Astrocyte of the hippocampus (primary cell): Measurements from ENCODE around the gene CCDC81.
"Not testable (repeated sequence)": the region's sequence is repeated elsewhere in the genome, so short reads cannot be mapped to it uniquely, and the experiment has no call there.

ENCODE experiments used
- DNase-seq: peaks from one replicate; pipeline ENCODE4 v3.0.0; 2011; ENCODE audit warnings: low read depth, low spot score

Gene CCDC81

DNA sequence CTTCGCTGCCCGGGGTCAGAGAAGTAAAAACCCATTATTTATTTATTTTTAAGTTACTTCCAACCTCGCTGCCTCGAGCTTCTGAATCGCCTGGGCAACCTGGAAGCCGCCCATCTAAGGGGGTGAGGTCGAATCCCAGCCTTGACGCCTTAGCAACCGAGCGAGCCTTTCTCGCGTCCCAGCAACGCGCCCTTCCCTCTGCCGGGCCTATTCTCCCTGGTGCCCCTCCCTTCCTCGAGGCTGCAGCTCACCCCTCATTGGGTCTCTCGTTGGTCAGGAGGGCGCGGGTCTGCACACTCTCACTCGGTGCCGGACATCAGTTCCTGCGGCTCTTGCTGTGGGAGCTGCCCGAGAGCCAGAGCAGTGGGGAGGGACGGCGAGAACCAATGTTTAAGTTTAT lies at the start of gene CCDC81:
Gene CCDC81 (plus strand): TSS at position 302 of the 400 bp plus-strand sequence. CDS start 277 bp downstream, outside the sequence.
- DNase-seq, result peak; percentile 55

- DNase-seq, result no peak
These were observed 39.4 kb upstream of the CCDC81 start for GRCh38 chr11:86335131-86335767.

GRCh38 chr11:86337227-86337626 lies 37.5 kb upstream of the CCDC81 start:
- no peak for DNase-seq

DNA sequence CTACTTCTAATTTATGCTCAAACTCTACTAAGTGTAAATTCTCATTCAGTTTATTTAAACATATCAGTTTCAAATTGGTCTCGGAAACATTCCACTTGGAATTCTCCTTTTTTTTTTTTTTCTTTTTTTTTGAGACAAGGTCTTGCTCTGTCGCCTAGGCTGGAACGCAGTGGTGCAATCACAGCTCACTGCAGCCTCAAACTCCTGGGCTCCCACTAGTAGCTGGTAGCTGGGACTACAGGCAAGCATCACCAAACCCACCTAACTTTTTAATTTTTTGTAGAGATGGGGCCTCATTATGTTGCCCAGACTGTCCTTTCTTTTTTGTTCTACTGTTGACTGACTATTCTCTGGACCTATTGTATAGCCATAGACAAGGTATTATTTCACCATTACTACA lies 33.3 kb upstream of the CCDC81 start:
- DNase-seq, result no peak

GRCh38 chr11:86346513-86346912 lies 28.2 kb upstream of the CCDC81 start:
- DNase-seq, result no peak

GRCh38 chr11:86355256-86355655 lies 19.4 kb upstream of the CCDC81 start:
- no peak for DNase-seq

DNA sequence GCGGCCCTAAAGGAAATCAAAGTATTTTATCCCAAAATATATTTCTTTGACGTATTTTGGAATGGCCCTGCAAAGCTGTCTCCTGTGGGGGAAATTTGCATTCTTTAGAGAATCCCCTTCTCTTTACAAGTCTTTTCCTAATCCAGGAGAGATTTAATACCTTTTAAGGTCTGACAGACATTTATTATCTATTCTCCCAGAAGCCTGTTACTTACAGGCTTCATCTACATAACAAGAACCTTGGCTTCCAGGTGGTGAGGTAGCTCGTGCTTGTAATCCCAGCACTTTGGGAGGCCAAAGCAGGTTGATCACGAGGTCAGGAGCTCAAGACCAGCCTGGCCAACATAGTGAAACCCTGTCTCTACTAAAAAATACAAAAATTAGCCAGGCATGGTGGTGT lies 17.3 kb upstream of the CCDC81 start:
- DNase-seq, result not testable (repeated sequence)

DNA sequence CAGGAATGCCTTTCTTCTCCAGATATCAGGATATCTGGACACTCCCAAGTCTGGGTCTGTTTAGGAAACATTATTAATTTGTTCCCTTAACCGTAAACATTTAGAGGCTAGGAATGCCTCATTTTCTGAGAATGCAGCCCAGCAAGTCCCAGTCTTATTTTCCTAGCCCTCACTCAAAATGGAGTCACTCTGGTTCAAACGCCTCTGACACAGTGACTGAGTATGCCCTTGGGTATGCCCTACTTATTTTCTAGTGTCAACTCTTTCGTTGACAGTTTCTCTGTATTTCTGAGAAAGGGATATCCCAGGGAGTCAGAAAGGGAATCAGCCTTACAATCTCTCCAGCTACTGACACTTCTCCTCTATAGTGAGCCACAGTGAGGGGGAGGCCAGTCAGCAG lies 16.0 kb upstream of the CCDC81 start:
- no peak for DNase-seq

GRCh38 chr11:86360775-86361395 lies 13.8 kb upstream of the CCDC81 start:
- DNase-seq, result peak; percentile 31

DNA sequence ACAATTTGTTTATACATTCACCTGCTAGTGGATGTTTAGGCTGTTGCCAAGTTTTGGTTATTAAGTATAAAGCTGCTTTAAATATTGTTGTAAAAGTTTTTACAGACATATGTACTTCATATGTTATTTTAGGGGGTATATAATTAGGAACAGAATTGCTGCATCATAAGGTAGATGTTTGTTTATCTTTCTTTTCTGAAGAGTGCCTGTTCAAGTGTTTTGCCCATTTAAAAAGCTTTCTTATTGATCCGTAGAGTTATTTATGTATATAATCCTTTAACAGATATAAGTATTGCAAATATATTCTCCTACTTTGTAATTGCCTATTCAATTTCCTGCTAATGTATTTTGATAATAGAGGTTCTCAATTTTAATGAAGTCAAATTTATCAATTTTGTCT lies 11.3 kb upstream of the CCDC81 start:
- DNase-seq, result no peak

GRCh38 chr11:86365546-86365945 lies 9.1 kb upstream of the CCDC81 start:
- DNase-seq, result no peak

- DNase-seq, result no peak
These were observed 5.0 kb upstream of the CCDC81 start for GRCh38 chr11:86369668-86370067.

- no peak for DNase-seq
These were observed 4.5 kb upstream of the CCDC81 start for GRCh38 chr11:86370171-86370570.

- peak; percentile 56 for DNase-seq
These were observed 3.6 kb upstream of the CCDC81 start for GRCh38 chr11:86370922-86371594.

DNA sequence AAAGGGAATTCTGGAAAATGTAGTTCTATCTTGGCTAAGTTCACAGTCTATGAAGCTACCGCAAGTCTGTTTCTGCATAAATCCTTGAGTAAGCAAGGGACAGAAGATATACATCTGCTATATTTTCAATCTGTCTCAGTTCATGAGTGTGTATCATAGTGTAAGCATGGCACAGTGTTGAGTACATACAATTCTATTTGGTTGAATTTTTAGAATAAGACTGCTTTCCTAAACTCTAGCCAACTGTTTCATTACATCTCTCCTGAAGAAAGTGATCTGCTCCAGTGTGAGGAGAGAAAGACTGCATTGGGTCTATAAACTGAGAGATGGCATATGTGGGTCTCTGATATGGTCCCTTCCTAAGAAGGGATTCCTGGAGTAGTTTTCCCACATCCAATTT lies 2.6 kb upstream of the CCDC81 start:
- DNase-seq, result no peak

DNA sequence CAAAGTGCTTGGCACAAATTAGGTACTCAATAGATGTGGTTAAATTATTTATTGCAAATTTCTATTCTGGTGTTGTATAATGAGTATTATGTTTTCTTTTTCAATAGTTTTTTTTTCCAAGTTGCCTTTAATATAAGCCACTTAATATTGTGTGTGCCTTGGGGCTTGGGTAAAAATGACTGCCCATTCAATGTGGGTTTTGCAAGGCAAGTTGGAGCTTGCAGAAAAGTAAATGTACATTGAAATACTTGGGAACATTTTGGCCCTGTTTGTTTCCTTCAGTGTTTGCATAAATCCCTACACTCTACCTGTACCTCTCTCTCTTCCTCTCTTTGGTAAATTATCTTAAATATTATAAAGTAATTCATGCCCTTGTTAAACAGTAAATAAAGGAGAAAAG lies 2.1 kb upstream of the CCDC81 start:
- no peak for DNase-seq

GRCh38 chr11:86374069-86374468 lies 618 bp upstream of the CCDC81 start:
- no peak for DNase-seq

GRCh38 chr11:86377972-86378371 lies 3.3 kb downstream of the CCDC81 start:
- no peak for DNase-seq

DNA sequence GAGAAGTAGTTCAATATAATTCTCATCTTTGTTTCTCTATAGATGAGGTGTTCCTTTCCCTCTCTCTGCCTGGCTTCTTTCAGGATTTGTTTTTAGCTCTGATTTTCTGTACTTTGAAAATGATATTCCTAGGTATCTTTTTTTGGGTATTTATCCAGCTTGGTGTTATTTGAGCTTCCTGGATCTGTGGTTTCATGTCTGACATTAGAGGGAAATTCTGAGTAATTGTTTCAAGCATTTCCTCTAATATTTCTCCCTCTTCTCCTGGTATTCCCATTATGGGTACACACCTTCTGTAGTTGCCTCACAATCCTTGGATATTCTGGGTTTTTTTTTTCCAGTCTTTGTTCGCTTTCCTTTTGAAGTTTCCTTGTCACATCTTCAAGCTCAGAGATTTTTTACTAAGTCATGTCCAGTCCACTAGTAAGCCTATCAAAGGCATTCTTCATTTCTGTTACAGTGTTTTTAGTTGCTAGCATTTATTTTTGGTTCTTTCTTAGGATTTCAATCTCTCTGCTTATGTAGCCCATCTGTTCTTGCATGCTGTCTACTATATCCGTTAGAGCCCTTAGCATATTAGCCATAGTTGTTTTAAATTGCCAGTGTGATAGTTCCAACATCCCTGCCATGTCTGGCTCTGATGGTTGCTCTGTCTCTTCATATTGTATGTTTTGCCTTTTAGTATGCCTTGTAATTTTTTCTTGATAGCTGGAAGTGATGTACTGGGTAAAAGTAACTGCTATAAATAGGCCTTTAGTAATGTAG lies 5.8 kb downstream of the CCDC81 start:
- DNase-seq, result no peak

- DNase-seq, result no peak
These were observed 8.6 kb downstream of the CCDC81 start for GRCh38 chr11:86383041-86383955.

DNA sequence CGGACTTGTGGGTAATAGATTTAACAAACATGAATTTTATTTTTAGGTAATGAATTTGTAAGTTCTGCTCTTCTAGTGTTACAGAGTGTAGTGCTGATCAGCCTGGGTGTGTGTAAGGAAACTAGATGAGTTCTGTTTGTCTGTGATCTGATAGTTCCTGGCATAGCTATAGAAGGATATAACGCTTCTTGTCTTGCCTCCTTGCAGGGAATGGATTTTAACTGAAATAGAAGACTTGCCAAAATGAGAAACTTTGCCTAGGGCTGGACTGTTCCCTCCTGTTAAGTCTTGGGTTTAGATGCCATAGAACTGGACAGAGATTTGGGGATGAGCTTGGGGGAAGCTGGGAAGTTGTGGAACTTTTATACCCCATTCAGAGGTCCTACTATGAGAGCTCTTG lies 11.6 kb downstream of the CCDC81 start:
- no peak for DNase-seq
